Measurements from ENCODE around the gene RBPJ. TPM values are rescaled to one million over a fixed set of nuclear protein-coding genes. Genes with fewer than 3 reads are reported as not detected.

Gene RBPJ
- polyA plus RNA-seq, 10 donors, result 62.8 to 98.9 (median 77.5) TPM

DNA sequence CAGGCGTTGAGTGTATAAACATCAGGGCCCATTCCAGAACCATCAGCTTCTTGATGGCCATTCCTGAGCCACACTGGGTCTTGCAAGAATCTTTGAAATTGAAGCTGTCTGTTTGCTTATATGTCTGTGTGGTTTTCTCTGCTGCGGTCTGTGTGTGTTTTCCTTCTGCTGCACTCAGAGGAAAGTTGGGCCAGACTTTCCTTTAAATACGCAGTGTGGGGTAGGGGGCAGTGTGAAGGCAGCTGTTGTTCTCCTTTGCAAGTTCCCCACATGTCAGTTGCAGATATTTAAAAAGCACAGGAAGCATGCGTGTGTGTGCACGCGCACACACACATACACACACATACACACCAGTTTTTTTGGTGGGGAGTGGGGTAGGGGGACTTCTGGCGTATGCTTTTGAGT lies 137.3 kb downstream of the RBPJ start:
- peak in 1 of 3 donors; percentile 48 for DNase-seq

DNA sequence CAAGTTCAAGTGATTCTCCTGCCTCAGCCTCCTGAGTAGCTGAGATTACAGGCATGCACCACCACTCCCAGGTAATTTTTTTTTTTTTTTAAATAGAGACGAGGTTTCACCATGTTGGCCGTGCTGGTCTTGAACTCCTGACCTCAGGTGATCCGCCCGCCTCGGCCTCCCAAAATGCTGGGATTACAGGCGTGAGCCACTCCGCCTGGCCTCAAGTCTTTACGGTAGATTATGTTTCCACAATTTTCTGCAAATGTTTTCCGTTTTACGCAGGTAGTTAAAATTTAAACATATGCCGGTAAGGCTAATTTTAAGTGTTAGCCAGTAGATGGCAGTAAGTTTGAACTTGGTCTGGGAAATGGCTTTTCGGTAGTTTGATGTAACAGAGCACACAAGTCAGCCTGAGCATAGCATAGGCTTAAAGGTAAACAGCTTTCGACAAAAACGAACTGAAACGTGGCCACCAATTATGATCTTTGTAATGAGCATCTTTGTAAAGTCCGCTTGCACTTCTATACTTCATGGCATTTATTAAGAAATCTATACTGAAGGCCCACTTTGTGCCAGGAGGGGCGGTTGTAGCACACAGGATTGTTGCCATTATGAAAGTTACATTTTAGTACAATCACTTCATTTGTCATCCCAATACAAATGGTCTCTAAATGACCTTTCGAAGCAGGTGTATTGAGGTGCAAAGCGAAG lies 138.4 kb downstream of the RBPJ start:
- peak; percentile 38 to 69 (median 53) for DNase-seq

DNA sequence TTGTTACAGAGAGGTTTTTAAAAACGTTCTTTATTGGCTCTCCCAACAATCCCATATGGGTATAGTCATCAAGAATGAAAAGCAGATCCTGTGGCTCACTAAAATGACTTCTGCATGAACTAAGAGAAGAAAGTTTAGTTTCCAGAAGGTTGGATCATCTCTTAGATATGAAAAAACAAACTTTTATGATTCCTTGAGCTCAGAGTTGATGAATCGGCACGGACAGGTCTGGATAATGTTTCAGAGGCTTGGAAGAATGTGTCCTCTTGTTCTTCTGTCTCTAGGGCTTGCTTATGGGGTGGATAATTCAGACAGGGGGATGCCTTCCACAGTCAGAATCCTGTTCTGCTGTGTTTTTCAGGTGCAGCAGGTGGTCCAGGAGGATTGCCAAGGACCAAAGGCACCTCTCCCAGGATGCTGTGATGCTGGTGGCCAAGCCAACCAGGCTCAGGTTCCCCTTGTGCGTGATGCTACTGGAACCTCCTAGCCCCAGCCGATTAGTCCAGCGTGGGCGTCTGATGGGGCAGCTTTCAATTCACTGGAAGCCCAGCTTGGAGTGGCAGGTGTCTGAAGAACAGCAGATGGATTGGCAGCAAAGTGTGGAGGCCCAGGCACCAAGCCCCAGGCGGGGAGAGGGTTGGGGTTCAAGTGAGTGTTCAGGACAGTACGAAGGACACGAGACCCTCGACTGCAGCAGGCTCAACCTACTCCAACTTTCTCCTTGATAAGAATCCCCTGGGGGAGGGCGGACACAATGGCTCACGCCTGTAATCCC lies 139.1 kb downstream of the RBPJ start:
- no peak for DNase-seq

DNA sequence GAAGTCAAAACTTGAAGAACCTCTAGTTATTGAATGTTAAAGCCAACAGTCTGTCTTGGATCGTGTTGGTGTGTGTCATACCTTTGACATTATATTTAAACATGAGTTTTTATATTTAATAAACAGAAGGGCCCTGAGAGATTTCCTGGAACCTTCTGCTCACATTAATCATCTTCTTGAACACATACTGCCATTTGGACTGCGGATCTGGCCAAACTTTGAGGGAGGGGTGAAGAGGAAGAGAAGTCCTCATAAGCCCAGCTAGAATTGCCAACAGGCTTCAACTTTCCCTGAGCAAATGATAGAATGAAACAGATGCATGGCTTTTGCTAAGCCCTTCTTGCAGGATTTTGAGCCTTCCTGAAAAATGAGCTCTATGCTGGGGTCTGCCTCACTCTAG lies 142.1 kb downstream of the RBPJ start:
- DNase-seq, result peak; percentile 59 to 71 (median 66)

DNA sequence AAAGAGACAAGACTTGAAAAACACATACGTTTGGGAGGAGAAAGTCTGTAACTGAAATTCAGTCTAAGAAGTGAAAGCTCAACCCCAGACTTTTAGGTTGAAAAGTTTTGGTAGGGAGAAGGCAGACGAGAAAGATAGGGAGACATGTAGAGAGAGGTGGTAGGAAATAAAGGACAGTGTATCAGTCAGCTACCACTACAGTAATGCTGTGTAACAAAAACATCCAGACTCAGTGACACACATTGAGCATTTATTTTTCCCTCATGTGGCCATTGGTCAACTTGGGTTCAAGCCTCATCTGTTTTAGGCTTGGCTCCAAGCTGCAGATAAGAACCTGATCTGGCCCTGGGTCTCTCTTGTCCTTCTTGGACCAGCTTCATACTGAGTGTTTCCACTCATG lies 142.6 kb downstream of the RBPJ start:
- DNase-seq, result no peak

DNA sequence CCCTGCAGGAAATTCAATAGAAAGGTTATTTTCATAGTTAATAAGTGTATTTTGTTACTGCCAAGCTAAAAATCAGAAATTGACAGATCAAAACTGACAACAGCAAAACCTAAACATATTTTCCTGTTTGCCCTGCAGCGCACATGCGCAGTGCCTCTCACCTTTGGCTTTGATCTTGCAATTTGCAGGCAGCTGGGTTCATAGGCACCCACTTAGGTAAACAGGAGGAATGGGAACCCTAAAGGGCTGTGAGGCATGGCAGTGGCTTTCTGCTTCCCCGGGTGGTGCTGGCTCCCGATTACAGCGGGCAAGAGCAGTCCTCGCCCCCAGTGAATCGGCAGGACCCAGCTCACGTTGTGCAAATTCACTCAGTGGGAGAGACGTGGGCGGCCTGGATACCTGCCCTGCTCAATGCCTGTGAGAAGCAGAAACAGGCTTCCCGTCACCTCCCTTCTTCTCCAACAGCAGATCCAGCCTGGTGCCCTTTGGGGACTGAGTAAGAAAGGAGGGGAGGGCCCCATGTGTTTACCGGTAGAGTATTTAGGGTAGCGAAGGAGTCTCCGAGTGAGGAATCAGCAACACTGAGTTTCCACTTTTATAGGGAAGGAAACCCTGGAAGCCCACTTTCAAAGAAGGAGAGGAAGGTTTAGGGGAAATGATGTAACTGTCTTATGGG lies 143.7 kb downstream of the RBPJ start:
- no peak for DNase-seq

DNA sequence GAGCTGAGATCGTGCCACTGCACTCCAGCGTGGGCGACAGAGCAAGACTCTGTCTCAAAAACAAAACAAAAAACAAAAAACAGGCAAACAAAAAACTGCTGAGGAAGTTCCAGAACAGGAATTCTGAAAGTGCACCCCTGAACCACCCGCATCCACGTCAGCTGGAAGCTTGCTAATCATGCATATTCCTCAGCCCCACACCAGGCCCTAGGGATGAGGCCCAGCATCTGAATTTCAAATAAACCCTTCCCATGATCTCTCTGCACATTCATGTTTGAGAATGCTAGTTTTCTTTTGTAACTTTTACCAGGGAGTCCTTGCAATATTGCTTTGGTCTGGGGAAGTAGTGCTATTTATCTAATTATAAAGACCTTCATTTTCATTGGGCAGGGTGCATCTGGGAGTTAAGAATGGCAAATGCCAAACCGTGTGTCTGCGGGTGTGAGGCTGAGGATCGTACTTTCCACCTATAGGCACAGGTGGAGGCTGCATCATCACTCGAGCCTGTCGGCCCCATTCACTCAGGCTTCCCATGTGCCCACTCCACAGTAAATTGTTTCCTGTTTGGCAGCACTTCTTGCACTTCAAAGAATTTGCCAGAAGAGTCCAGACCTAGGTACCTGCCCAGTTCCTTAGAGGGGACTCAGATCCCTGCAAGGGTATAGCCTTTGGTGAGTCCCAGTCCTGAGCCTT lies 145.9 kb downstream of the RBPJ start:
- no peak for DNase-seq

DNA sequence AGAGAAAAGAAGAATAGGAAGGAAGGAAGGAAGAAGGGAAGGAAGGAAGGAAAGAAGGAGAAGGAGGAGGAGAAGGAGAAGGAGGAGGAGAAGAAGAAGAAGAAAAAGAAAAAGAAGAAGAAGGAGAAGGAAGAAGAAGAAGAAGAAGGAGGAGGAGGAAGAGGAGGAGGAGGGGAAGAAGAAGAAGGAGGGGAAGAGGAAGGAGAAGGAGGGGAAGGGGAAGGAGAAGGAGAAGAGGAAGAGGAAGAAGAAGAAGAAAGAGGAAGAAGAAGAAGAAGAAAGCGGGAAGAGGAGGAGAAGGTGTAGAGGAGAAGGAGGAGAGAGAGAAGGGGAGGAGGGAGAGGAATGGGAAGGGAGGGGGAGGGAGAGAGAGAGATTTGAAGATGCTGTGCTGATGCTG lies 146.9 kb downstream of the RBPJ start:
- DNase-seq, result no peak

DNA sequence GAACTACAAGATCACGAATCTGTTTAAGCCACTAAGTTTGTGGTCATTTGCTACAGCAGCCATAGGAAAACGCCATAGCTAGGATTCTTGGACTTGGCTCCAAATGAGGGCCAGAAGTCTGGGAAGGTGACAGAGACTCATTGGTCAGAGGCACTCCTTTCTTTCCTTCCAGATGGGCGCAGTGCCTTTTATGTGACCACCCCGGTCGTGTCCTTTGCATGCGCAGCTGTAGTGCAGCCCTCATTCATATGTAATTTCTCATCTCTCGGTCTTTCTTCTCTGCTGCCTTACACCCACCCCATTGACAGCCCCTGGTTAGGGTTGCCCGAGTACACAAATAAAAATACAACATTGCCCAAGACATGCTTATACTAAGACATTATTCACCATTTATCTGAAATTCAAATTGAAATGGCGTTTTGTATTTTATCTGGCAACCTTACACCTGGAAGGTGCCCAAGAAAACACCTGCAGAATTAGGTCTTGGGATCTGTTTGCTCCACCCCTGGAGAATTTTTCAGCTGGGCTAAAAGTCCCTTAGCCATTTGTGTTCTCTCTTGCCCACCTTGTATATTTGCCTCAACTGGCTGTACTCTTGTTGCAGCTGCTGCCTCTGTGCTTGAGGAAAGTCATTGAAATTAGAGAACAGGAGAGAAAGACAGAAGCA lies 147.6 kb downstream of the RBPJ start:
- DNase-seq, result no peak

DNA sequence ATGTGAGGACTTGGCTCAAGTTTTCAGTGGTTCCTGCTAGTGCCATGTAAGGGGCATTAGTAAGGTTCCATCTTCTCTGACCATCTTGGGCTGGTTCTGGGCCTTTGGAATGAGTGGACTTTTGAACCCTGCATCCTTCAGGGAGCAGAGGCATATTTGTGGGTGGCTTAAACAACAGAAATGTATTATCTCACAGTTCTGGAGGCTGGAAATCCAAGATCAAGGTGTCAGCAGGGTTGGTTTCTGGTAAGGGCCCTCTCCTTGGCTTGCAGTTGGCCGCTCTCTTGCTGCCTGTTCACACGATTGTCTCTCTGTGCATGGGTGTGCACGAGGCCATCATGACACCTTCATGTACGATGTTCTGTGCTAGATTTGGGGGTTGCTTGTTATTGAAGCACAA lies 148.2 kb downstream of the RBPJ start:
- no peak for DNase-seq

DNA sequence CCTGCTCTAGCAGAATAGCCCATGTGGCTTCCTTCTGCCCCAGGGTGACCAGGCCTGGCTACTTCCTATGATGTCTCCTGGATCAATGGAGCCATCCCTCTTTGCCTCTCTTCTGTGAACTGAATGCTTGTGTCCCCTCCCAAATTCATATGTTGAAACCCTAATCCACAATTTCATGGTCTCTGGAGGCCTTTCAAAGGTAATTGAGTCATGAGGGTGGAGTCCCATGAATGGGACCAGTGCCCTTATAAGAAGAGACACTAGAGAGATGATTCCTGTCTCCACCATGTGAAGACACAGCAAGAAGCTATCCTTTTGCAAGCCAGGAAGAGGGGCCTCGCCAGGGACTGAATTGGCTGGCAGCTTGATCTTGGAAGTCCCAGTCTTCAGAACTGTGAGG lies 151.1 kb downstream of the RBPJ start:
- no peak for DNase-seq

DNA sequence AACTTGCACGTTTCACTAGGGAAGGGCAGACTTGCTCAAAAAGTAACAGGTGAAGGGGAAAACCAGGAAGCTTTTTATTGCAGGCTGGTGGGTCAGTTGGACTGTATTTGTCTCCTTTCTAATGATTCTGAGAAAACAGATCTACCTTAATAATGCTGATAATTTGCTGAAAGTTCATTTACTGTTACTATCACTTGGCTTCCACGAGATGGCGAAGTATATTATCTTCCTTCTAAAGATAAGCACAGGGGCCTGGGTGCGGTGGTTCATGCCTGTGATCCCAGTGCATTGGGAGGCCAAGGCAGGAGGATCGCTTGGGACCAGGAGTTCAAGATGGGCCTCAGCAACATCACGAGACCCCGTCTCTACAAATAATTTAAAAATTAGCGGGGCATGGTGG lies 153.1 kb downstream of the RBPJ start:
- DNase-seq, result no peak

DNA sequence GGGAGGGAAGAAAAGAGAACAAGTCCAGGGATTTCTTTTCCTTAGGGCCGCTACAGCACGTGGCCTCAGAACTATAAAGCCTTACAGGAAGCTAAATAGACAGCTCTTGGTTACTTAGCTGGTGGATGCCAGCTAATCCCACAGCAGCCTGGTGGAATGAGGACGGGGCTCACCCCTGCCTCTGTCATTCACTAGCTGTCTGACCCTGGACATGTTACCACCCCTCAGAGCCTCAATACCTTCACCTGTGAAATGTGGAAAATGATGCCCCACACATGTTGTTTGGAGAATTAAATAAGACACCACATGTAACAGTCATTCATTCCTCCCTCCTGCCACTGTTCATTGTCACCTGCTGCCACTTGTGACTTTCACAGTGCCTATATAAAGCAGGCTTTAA lies 153.7 kb downstream of the RBPJ start:
- DNase-seq, result no peak

DNA sequence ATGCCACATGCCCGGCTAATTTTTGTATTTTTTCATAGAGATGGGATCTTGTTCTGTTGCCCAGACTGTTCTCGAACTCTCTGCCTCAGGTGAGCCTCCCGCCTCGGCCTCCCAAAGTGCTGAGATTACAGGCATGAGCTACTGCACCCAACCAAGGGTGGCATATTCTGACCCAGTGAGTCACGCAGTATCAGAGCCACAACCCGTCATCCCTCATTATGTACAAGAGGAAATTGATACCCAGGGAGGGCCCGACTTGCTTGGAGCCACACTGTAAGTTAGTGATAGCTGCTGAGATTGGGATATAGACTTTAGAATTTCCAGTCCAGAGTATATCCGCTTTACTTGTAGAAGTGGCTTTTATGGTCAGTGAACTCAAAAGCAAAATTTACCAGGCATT lies 154.9 kb downstream of the RBPJ start:
- DNase-seq, result no peak

DNA sequence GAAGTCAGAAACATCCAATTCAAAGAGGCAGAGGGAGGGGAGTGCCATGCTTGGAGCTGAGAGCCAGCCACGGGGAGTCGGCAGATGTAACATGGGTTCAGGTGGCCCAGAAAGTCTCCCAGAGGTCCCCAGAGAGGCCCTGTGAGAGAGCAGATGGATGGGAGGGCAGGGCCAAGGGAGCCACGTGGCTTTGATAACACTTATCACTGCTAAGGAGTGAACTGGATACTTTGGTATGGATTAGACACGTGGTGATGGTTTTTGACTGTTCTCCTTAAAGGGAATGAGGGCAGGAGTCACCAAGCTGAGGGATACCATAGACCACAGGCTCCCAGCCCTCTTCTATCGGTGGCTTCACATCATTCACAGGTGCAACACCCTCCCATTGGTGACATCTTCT lies 155.7 kb downstream of the RBPJ start:
- no peak for DNase-seq

DNA sequence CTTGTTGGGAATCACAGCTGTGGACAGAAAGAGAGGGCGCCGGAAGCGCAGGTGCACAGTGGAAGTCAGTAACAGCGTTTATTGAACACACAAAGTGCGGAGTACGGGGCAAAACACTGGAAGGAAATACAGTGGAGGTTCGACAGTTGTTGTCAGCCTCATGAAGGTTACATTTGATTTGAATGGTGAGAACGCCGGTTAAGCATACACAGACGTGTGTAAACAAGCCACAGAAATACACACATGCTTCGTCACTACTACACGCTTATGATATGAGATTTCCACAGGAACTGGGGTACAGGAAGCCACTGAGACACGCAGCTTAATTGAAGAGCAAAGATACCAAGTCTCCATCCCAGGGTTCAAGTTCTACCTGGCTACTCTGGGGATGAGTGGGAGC lies 157.5 kb downstream of the RBPJ start:
- no peak for DNase-seq

DNA sequence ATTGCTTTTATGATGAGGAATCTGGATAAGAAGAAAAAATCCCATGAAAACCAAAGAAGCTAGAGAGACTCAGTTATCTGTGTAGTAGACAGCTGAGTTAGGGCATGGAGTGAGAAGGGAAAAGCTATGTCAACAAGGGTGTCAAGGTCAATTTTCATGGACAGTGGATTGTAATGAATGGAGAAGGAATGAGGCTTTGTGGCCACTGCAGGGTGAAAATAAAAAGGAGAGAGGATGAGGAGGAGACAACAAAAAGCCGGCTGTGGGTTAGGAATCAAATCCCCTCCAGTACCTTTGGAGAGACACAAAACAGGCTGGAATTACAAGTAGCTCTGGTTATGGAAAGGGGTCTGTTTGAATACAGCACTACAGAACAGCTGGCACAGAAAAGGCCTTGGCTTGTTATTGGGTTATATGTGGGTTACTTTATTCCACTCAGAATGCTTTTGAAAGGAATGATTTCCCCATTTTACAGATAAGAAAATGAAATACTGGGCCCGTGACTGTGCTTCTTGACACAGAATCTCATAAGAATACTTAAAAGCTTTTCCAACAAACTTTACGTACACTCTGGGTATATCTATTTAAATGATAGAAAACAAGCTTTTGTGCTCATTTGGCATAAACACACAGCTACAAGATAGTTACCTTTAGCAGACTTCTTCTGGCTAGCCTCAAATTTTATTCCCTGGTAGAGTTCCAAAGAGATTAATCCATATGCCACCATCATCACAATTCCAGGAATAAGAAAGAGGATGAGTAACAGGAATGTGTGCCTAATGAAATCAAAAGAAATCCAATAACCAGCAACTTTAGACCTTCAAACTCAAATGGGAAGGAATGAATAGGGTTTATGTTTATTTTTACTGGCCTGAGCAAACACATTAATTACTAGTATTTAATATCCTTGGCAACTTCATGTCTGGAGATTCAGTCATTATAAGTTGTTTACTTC lies 162.0 kb downstream of the RBPJ start:
- peak in 1 of 3 donors; percentile 29 for DNase-seq

DNA sequence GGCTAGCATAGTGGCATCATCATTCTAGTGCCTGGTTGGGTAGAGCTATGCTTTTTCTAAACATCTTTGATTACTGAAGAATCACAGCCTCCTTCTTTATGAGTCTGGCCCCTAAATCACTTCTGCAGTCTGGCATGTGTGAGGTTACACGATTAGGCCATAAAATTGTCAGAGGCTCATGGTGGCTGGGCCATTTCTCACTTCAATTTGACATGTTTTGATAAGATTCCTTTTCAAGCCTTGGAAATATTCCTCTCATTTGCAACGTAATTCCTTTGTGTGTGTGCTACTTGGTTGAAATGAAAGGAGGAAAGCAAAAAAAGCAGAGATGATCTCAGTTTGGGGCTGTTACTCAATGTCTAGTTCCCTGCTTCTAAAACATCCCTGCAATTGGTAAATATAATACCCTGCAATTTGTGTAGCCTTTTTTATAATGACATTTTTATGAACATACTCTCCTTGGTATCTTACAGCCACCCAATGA lies 163.3 kb downstream of the RBPJ start:
- DNase-seq, result no peak

DNA sequence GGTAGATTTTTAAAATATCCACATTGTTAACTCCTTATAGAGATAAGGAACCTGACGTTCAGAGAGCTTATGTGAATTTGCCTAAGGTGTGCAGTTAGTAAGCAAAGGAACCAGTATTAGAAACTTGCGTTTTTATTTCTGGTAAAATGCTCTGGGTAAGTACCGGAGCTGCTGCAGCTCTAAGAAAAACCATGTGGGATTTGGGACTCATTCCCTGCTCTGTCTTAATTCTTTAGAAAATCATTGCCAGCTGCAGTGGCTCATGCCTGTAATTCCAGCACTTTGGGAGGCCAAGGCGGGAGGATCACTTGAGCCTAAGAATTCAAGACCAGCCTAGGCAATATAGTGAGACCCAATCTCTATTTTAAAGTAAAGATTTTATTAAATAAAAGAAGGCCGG lies 163.7 kb downstream of the RBPJ start:
- no peak for DNase-seq

Data from muscle of back (tissue), 11 donors.